Kasumi-1 (cell line): ENCODE measurements around the gene DYNC1I2.
"Not testable (repeated sequence)": the region's sequence is repeated elsewhere in the genome, so short reads cannot be mapped to it uniquely, and the experiment has no call there.

Experiments
- DNase-seq, 2 experiments: peaks; one replicate each; lab custom pipeline; 2025; lab: John Stamatoyannopoulos, UW

DYNC1I2 gene

DNA sequence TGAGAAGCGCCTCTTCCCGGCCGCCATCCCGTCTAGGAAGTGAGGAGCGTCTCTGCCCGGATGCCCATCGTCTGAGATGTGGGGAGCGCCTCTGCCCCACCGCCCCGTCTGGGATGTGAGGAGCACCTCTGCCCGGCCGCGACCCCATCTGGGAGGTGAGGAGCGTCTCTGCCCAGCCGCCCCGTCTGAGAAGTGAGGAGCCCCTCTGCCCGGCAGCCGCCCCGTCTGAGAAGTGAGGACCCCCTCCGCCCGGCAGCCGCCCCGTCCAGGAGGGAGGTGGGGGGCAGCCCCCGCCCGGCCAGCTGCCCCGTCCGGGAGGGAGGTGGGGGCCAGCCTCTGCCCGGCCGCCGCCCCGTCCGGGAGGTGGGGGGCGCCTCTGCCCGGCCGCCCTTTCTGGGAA lies 87.3 kb downstream of the DYNC1I2 start:
- not testable (repeated sequence) for DNase-seq

DNA sequence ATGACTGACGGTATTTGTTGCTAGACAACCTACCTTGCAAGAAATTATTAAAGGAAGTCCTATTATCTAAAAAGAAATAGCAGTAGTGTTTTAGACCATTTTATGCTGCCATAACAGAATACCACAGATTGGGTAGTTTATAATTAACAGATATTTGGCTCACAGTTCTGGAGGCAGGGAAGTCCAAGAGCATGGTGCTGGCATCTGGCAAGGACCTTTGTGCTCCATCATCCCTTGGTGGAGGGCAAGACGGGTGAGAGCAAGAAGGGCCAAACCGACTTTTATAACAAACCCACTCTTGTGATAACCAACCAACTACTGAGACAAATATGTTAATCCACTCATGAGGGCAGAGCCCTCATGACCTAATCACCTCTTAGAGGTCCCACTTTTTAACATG lies 91.2 kb downstream of the DYNC1I2 start:
- DNase-seq = no peak

DNA sequence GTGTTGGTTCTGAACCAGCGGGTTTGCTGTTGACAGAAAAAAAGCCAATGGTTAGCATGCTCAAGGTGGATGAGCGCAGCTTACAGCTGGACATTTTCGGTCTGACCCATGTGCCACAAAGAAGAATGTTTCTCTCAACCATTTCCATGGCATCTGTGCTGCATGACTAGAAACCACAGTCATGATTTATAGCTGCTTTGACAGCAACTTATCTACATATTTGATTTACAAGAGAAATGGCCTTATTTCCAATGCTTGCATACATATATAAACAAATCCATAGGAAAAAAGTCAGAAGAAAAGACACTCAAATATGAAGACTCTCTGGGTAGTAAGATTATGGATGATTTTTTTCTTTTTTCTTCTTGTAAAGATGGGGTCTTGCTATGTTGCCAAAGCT lies 98.2 kb downstream of the DYNC1I2 start:
- no peak for DNase-seq

DNA sequence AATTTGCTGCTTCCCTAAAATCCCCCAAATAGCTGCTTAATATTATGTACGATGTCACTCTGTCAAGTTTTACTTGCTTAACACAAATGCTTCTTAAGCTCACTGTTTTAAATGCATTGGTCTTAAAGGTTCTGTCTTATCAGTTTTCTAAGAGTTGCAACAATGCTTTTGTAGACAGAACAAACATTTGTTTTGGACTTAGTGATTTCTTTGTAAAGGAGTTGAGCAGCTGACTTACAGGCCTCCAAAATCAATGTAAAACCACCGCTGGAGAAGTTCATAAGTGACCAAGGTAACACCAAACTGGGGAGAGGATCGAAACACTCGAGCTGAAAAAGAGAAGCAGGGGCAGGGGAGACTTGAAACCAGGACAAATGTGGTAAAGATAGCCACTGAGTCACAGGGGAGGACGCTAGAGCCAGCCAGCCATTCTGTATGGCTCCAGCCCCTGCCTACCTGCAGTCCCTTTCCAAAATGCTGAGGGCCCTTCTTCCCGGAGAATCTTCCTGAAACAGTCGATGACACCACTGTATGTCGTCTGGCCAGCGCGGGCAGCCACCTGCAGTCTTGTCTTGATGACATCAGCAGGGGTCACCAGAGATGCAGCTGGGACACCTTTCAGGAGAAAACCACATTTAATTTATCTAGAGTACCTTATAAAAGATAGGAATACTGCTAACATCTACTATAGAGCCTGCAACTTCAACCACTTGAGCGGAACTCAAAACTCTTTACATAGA lies 100.2 kb downstream of the DYNC1I2 start:
- DNase-seq = no peak

DNA sequence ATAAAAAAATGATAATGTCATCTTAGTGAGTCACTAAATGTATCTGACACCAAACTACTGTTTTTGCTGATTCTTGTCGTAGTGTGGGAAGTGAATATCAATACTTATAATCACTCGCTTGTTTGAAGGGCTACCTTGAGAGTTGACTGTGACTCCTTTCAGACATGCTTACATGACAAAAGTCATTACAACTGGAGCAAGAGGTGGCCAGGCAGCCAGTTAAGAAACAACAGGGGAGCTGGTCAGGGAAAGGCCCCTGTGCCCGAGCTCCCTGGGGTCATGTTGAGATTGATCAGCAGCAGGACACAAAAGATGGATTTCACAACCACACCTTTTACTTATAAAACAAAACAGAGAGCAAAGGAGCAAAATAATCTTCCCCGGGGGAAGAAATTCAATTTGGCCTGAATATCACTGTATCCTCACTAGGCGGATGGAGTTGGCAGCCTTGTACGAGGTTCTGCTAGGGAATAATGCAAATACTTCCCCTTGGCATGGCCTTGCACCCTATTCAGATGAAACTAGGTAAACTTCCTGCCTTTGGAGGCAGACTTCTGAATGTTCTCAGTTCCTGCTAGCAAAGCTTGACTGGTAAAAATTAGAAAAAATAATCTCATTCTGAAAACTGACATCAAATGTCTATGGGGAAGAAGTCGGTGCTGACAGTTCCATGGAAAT lies 101.2 kb downstream of the DYNC1I2 start:
- DNase-seq = no peak

DNA sequence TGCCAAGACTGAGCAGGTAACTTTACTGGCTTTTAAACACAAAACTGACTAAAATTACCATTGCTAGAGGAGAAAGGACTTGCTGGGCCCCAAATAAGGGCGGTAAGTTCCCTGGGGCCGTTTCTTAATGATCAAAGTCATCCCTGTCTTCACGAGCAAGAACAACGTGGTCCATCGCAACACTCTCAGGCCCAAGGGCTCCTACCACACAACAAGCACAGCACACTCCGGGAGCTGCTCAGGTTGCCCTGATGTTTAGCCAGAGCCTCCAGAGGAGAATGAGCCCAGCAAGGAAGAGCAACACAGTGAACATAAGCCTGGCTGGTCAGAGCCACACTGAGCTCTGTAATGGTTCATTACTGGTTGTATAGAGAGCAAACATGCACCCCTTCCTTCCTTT lies 102.7 kb downstream of the DYNC1I2 start:
- DNase-seq = no peak

DNA sequence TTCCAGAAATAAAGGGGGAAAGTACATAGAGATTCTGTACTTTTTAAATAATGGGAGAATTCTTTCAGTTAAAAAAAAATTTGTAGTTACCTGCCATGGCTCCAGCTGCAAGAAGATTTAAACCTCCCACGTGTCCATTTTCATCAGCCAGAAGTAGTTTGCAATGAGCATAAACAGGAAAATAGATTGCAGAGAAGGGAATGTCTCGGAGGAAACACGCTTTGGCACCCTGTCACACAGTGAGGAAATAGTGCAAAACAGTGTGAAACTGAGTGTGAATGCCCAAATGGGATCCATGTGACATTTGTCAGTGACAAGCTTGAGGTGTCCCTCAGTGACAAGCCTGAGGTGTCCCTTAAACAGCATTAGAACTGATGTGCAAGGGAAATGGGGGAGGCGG lies 104.1 kb downstream of the DYNC1I2 start:
- no peak for DNase-seq

DNA sequence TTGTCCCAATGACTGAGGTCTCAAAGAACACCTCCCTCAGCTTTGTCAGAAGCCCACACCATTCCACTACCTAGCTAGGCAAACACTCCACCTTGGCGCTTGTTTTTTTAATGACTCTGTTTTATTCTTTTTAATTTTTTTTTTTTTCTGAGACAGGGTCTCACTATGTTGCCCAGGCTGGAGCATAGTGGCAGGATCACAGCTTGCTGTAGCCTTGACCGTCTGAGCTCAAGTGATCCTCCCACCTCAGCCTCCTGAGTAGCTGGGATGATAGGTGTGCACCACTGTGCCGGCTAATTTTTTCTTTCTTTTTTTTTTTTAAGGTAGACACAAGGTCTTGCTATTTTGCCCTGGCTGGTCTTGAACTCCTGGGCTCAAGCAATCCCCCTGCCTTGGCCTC lies 104.9 kb downstream of the DYNC1I2 start:
- no peak for DNase-seq

DNA sequence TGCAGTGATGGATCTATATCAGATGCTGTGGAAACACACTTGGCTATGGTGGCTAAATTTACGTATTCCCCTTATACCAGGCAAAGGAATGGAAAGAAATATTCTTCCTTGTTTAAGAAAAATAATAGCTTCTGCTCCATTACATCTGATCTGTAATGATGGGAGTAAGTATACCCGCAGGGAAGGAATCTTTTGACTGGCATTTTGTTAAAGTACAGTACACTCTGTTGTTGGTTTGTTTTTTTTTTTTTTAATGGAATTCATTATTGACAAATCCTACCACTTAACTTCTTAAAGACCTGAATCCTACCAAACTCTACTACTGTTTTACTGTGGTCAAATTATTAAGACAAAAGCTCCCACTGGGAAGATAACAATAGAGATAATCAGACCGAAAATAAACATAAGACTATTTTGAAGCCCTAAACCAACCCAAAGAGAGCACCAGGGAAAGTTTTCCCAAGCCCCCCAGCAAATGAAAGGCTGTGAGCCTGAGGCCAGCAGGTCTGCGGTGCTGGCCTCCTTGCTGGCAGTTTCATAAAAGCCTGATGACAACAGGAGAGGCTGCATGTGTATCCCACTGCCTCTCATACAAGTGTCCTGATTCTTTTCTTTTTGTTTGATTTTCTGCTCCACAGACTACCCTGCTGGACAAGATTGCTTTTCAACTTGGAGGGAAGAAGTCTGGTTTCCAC lies 105.8 kb downstream of the DYNC1I2 start:
- DNase-seq = no peak

DNA sequence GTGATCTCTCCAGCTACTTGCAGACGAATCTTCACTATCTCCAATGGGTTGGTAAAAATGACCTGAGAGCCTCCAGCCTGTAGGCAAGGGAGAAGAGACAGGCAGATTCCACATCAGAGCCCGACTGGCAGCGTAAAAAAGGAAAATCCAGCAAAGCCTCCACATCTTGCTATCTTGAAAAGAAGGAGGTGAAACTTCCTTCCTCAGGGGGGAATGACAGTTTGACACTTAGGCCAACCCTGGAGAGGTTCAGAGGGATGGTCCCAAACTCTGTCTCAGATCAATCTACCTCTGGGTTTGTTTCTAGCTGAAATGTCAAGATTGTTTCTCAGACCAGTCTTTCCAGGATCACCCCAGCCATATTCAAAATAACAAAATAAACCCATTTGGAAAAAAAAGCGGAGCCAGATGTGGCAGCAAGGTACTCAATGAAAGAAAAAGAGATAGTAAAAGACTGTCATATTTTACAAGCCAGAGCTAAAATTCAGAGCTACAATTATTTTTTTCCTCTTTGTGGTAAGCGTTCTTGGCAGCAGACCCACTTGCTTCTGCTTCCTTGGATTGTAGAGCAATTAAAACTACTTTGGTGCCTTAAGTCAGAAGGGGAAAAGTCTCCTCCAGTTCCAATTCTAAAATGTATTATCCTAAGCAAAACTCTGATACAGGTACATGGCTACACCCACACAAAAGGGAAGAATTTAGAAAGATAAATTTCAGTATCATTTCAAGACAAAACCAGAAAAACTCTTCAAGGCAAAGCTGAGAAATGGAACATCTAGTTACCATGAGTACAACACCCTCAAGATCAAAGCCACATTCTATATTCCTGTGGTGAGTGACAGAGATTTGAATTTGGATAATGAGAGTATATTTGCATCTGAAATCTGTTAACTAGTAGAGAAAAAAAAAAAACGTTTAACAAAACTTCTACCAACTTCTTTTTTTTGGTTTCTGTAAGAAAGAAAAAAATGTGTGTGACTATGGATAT lies 106.7 kb downstream of the DYNC1I2 start:
- DNase-seq = peak; percentile 53 to 70

DNA sequence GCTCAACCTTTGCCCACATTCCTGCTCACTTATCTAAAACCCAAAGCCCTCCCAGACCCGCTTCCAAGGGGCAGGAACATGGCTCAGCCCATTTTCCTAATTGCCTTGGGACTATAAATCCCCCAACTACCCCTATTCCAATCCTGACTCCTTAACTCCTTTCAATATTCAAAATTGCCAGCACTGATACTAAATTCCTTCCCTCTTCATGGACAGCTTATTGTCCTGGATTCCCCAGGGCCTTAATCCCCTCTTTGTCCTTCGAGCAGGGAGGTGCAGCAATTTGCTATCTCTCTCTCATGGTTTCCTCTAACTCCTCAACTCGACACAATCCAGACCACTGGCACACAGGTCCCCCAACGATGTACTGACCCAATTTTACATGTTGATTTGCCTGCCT lies 107.6 kb downstream of the DYNC1I2 start:
- no peak for DNase-seq
